Measurements from ENCODE around the gene CSNK1G3. TPM values are rescaled to one million over a fixed set of nuclear protein-coding genes. Genes with fewer than 3 reads are reported as not detected.

CSNK1G3 gene
- total RNA-seq, 2 experiments from 2014 or later, result 87.2 to 92.3 TPM

GRCh38 chr5:123528065-123528464 is 16.1 kb downstream of the CSNK1G3 start:
- Mint-ChIP-seq H3K4me1 (ENCODE audit: low read depth) (peaks cover 72% of the 10 kb centered on the region), H3K36me3 (ENCODE audit: low read depth) (no peaks in the 10 kb centered on the region), H3K4me3 (no peak overlapping the region), H3K27me3 (no peaks in the 10 kb centered on the region), H3K9me3 (no peaks in the 10 kb centered on the region), H3K27ac (no peak overlapping the region)
- H3K4me3 ChIP-seq (ENCODE audit: low read length), result no peak overlapping the region
- H3K27me3 ChIP-seq (ENCODE audit: control insufficient read depth in 1 of 2, insufficient read depth in 2 of 2, low read length in 2 of 2), result no peaks in the 10 kb centered on the region
- no peaks in the 10 kb centered on the region for H3K36me3 ChIP-seq (ENCODE audit: insufficient read depth, low read length)
- DNase-seq, result no peak
- POLR2A ChIA-PET, result interaction anchor here (1.2 to 1.8 kb wide), 3 partner anchors 16 to 105 kb away, joined by 3 to 4 read pairs (median 4); partner anchors contain the start of genes CEP120 and CSNK1G3
- intact Hi-C loops (cut with DNase I, micrococcal nuclease), result no loop called here
- no peak for TF ChIP-seq CTCF (IDR thresholded peaks at IDR 0.05)
- H3K9me3 ChIP-seq (ENCODE audit: control insufficient read depth in 1 of 2, insufficient read depth in 1 of 2, low read length in 2 of 2), result no peaks in the 10 kb centered on the region
- CTCF ChIA-PET, result no interaction called here
- no peak overlapping the region for H3K27ac ChIP-seq (ENCODE audit: low read depth in 1 of 2, low read length in 2 of 2)
- peaks cover 3% of the 10 kb centered on the region for H3K4me1 ChIP-seq (ENCODE audit: insufficient read depth, low read length)
- ATAC-seq (ENCODE audit: poor library complexity), result no peak

DNA sequence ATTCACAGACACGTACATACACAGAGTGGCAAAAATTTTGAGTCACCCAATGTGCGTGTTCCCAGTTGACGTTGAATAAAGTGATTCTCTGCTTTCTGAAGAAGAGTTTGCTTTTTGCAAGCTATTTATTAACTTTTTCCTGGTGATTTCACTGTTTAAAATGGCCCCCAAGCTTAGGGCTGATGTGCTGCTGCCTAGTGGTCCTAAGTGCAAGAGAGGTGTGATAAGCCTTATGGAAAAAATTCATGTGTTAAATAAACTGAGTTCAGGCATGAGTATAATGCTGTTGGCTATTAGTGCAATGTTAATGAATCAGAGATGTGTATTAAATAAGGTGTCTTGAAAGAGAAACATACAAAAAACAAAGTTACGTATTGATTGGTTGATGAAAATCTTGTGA is 16.9 kb downstream of the CSNK1G3 start:
- Mint-ChIP-seq H3K36me3 (ENCODE audit: low read depth) (no peaks in the 10 kb centered on the region), H3K9me3 (no peaks in the 10 kb centered on the region), H3K4me1 (ENCODE audit: low read depth) (peaks cover 71% of the 10 kb centered on the region), H3K27me3 (no peaks in the 10 kb centered on the region), H3K4me3 (no peak overlapping the region), H3K27ac (no peak overlapping the region)
- no peak overlapping the region for H3K27ac ChIP-seq (ENCODE audit: low read depth in 1 of 2, low read length in 2 of 2)
- H3K36me3 ChIP-seq (ENCODE audit: insufficient read depth, low read length), result no peaks in the 10 kb centered on the region
- DNase-seq (no peak), ATAC-seq (ENCODE audit: poor library complexity) (no peak)
- ChIA-PET POLR2A (interaction anchor here (0.8 to 1.8 kb wide), 3 partner anchors 15 to 753 kb away, joined by 3 to 4 read pairs (median 4); partner anchors contain the start of gene CEP120), CTCF (no interaction called here)
- no peaks in the 10 kb centered on the region for H3K9me3 ChIP-seq (ENCODE audit: control insufficient read depth in 1 of 2, insufficient read depth in 1 of 2, low read length in 2 of 2)
- no peaks in the 10 kb centered on the region for H3K27me3 ChIP-seq (ENCODE audit: control insufficient read depth in 1 of 2, insufficient read depth in 2 of 2, low read length in 2 of 2)
- H3K4me1 ChIP-seq (ENCODE audit: insufficient read depth, low read length), result peaks cover 3% of the 10 kb centered on the region
- TF ChIP-seq CTCF (IDR thresholded peaks at IDR 0.05), result no peak
- intact Hi-C loops (cut with DNase I, micrococcal nuclease), result no loop called here
- H3K4me3 ChIP-seq (ENCODE audit: low read length), result no peak overlapping the region

DNA sequence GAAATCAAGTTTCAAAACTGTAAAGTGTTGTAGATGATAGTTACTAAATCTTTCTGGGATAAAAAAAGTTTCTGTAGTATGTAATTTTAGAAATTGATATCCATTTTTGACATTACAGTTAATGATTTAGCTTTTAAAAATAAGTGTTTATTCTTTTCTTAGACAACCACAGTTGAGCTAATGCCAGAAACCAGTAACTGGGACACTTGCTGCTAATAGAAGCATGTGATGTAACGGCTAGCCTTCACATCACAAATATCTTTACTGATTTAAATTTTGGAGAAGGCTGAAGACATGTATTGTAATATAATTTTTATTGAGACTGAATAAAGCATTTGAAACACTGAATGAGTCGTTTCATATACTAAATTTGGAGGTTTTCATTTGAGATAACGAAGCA is 18.8 kb downstream of the CSNK1G3 start:
- Mint-ChIP-seq H3K36me3 (ENCODE audit: low read depth) (no peaks in the 10 kb centered on the region), H3K9me3 (no peaks in the 10 kb centered on the region), H3K4me1 (ENCODE audit: low read depth) (peaks cover 71% of the 10 kb centered on the region), H3K27ac (no peak overlapping the region), H3K4me3 (no peak overlapping the region), H3K27me3 (no peaks in the 10 kb centered on the region)
- Histone ChIP-seq H3K27ac (ENCODE audit: low read depth in 1 of 2, low read length in 2 of 2) (no peak overlapping the region), H3K27me3 (ENCODE audit: control insufficient read depth in 1 of 2, insufficient read depth in 2 of 2, low read length in 2 of 2) (no peaks in the 10 kb centered on the region), H3K4me3 (ENCODE audit: low read length) (no peak overlapping the region), H3K4me1 (ENCODE audit: insufficient read depth, low read length) (peaks cover 3% of the 10 kb centered on the region), H3K36me3 (ENCODE audit: insufficient read depth, low read length) (no peaks in the 10 kb centered on the region), H3K9me3 (ENCODE audit: control insufficient read depth in 1 of 2, insufficient read depth in 1 of 2, low read length in 2 of 2) (no peaks in the 10 kb centered on the region)
- TF ChIP-seq CTCF (IDR thresholded peaks at IDR 0.05), result no peak
- ChIA-PET POLR2A (interaction anchor here (2.1 kb wide), 1 partner anchor 107 kb away, joined by 6 read pairs; the partner anchor contains the start of gene CEP120), CTCF (interaction anchor here (0.6 to 1.7 kb wide), 3 partner anchors 13 to 108 kb away, joined by 3 to 6 read pairs (median 4); partner anchors contain the start of gene CEP120)
- DNase-seq, result no peak
- no peak for ATAC-seq (ENCODE audit: poor library complexity)
- intact Hi-C loops (cut with DNase I, micrococcal nuclease), result no loop called here

Data from CD4-positive, alpha-beta T cell (primary cell).